Adipocyte (in vitro differentiated cells): ENCODE data around the gene URI1.

ENCODE experiments used
- DNase-seq: peaks from one replicate; pipeline ENCODE4 v3.0.0-alpha.2; 2015; ENCODE audit warnings: low read depth
- H3K27me3 ChIP-seq: replicated peaks from 2 replicates; pipeline ENCODE4 v1.7.0; 2013; ENCODE audit warnings: mild to moderate bottlenecking, low read length, moderate library complexity; ENCODE audit not compliant: control insufficient read depth, insufficient read depth
- H3K36me3 ChIP-seq: 2 replicates; pipeline ENCODE4 v1.7.0; 2013; ENCODE audit warnings: low read length, mild to moderate bottlenecking, moderate library complexity; ENCODE audit not compliant: control insufficient read depth, insufficient read depth, severe bottlenecking
- H3K4me1 ChIP-seq: 2 replicates; pipeline ENCODE4 v1.7.0; 2013; ENCODE audit warnings: mild to moderate bottlenecking, low read length, moderate library complexity; ENCODE audit not compliant: control insufficient read depth, insufficient read depth
- H3K4me3 ChIP-seq: 2 replicates; pipeline ENCODE4 v1.7.0; 2013; ENCODE audit warnings: mild to moderate bottlenecking, low read length, moderate library complexity
- H3K9ac ChIP-seq: 2 replicates; pipeline ENCODE4 v1.7.0; 2013; ENCODE audit warnings: mild to moderate bottlenecking, low read length, moderate library complexity
- H3K9me3 ChIP-seq: 2 replicates; pipeline ENCODE4 v1.7.0; 2013; ENCODE audit warnings: mild to moderate bottlenecking, low read length, moderate library complexity; ENCODE audit not compliant: control insufficient read depth

Gene URI1

GRCh38 chr19:29976151-29976943, 34.3 kb downstream of the URI1 start:
- H3K4me1 ChIP-seq: peaks cover 5% of the 10 kb centered on the region
- H3K36me3 ChIP-seq: no peaks in the 10 kb centered on the region
- no peaks in the 10 kb centered on the region for H3K9me3 ChIP-seq
- H3K27me3 ChIP-seq: no peaks in the 10 kb centered on the region
- H3K4me3 ChIP-seq: no peak overlapping the region
- H3K9ac ChIP-seq: no peak overlapping the region
- no peak for DNase-seq

GRCh38 chr19:29978080-29978479, 36.0 kb downstream of the URI1 start:
- H3K27me3 ChIP-seq: no peaks in the 10 kb centered on the region
- DNase-seq: no peak
- no peaks in the 10 kb centered on the region for H3K36me3 ChIP-seq
- no peak overlapping the region for H3K9ac ChIP-seq
- no peaks in the 10 kb centered on the region for H3K9me3 ChIP-seq
- H3K4me3 ChIP-seq: peak overlapping the region; percentile 43
- peaks cover 5% of the 10 kb centered on the region for H3K4me1 ChIP-seq

- peaks cover 15% of the 10 kb centered on the region for H3K36me3 ChIP-seq
- DNase-seq: no peak
- no peak overlapping the region for H3K4me3 ChIP-seq
- H3K27me3 ChIP-seq: no peaks in the 10 kb centered on the region
- H3K9me3 ChIP-seq: no peaks in the 10 kb centered on the region
- H3K9ac ChIP-seq: no peak overlapping the region
- H3K4me1 ChIP-seq: no peaks in the 10 kb centered on the region
Observed at GRCh38 chr19:29983568-29983967, 41.5 kb downstream of the URI1 start.

- H3K4me1 ChIP-seq: no peaks in the 10 kb centered on the region
- H3K36me3 ChIP-seq: peaks cover 18% of the 10 kb centered on the region
- no peak overlapping the region for H3K4me3 ChIP-seq
- no peak for DNase-seq
- no peak overlapping the region for H3K9ac ChIP-seq
- no peaks in the 10 kb centered on the region for H3K9me3 ChIP-seq
- H3K27me3 ChIP-seq: no peaks in the 10 kb centered on the region
Observed at GRCh38 chr19:29985196-29985595, 43.2 kb downstream of the URI1 start.

GRCh38 chr19:29988351-29988750, 46.3 kb downstream of the URI1 start:
- no peaks in the 10 kb centered on the region for H3K4me1 ChIP-seq
- DNase-seq: no peak
- H3K9me3 ChIP-seq: peaks cover 12% of the 10 kb centered on the region
- no peak overlapping the region for H3K9ac ChIP-seq
- peaks cover 22% of the 10 kb centered on the region for H3K36me3 ChIP-seq
- no peak overlapping the region for H3K4me3 ChIP-seq
- H3K27me3 ChIP-seq: no peaks in the 10 kb centered on the region

GRCh38 chr19:29992233-29992867, 50.3 kb downstream of the URI1 start:
- Histone ChIP-seq H3K9me3 (peaks cover 15% of the 10 kb centered on the region), H3K36me3 (peaks cover 8% of the 10 kb centered on the region), H3K4me1 (no peaks in the 10 kb centered on the region), H3K4me3 (no peak overlapping the region), H3K27me3 (no peaks in the 10 kb centered on the region), H3K9ac (no peak overlapping the region)
- DNase-seq: no peak

- DNase-seq: no peak
- Histone ChIP-seq H3K4me3 (no peak overlapping the region), H3K9ac (no peak overlapping the region), H3K27me3 (no peaks in the 10 kb centered on the region), H3K9me3 (peaks cover 13% of the 10 kb centered on the region), H3K36me3 (no peaks in the 10 kb centered on the region), H3K4me1 (no peaks in the 10 kb centered on the region)
Observed at GRCh38 chr19:29999490-29999889, 57.5 kb downstream of the URI1 start.

GRCh38 chr19:30000862-30001261, 58.8 kb downstream of the URI1 start:
- H3K36me3 ChIP-seq: peaks cover 2% of the 10 kb centered on the region
- no peak overlapping the region for H3K4me3 ChIP-seq
- H3K27me3 ChIP-seq: no peaks in the 10 kb centered on the region
- no peaks in the 10 kb centered on the region for H3K4me1 ChIP-seq
- peaks cover 13% of the 10 kb centered on the region for H3K9me3 ChIP-seq
- no peak for DNase-seq
- H3K9ac ChIP-seq: no peak overlapping the region

- no peak overlapping the region for H3K4me3 ChIP-seq
- peaks cover 12% of the 10 kb centered on the region for H3K9me3 ChIP-seq
- no peak for DNase-seq
- H3K36me3 ChIP-seq: peaks cover 6% of the 10 kb centered on the region
- H3K4me1 ChIP-seq: no peaks in the 10 kb centered on the region
- H3K9ac ChIP-seq: no peak overlapping the region
- H3K27me3 ChIP-seq: no peaks in the 10 kb centered on the region
Observed at GRCh38 chr19:30001301-30001700, 59.3 kb downstream of the URI1 start.

GRCh38 chr19:30001791-30002190, 59.8 kb downstream of the URI1 start:
- DNase-seq: no peak
- Histone ChIP-seq H3K4me1 (no peaks in the 10 kb centered on the region), H3K36me3 (peaks cover 10% of the 10 kb centered on the region), H3K9me3 (peaks cover 10% of the 10 kb centered on the region), H3K4me3 (no peak overlapping the region), H3K27me3 (no peaks in the 10 kb centered on the region), H3K9ac (no peak overlapping the region)

- H3K27me3 ChIP-seq: no peaks in the 10 kb centered on the region
- peaks cover 18% of the 10 kb centered on the region for H3K36me3 ChIP-seq
- H3K4me1 ChIP-seq: no peaks in the 10 kb centered on the region
- peaks cover 10% of the 10 kb centered on the region for H3K9me3 ChIP-seq
- no peak for DNase-seq
- H3K4me3 ChIP-seq: no peak overlapping the region
- no peak overlapping the region for H3K9ac ChIP-seq
Observed at GRCh38 chr19:30003866-30004265, 61.8 kb downstream of the URI1 start.
